Activated CD4-positive, CD25-positive, alpha-beta regulatory T cell treated with anti-CD3 and anti-CD28 coated beads, Interleukin-2, amount 50 U/mL, for 16 hours (primary cell): ENCODE measurements around the gene ALDH4A1.
A peak's percentile ranks its signal among the peaks of the same experiment; 100 is the strongest.

ENCODE experiments used
- DNase-seq: peaks from one replicate; pipeline ENCODE4 v3.0.0-alpha.2; 2020; ENCODE audit warnings: low read depth, low spot score

The ALDH4A1 gene

GRCh38 chr1:18902523-18903290, at the start of gene ALDH4A1:
Gene ALDH4A1, minus strand, starts transcription at chr1:18902555. Its CDS starts 32 bp downstream, at chr1:18902523.
- DNase-seq = peak; percentile 89

GRCh38 chr1:18951818-18952391, 49.5 kb upstream of the ALDH4A1 start:
- DNase-seq = peak; percentile 71

GRCh38 chr1:18951416-18951815, 49.1 kb upstream of the ALDH4A1 start:
- no peak for DNase-seq

GRCh38 chr1:18950401-18951026, 48.2 kb upstream of the ALDH4A1 start:
- DNase-seq = no peak

GRCh38 chr1:18949686-18950400, 47.5 kb upstream of the ALDH4A1 start:
- DNase-seq = no peak

- no peak for DNase-seq
Measured at GRCh38 chr1:18948913-18949685, 46.7 kb upstream of the ALDH4A1 start.

GRCh38 chr1:18948048-18948912, 45.9 kb upstream of the ALDH4A1 start:
- DNase-seq = no peak

- no peak for DNase-seq
Measured at GRCh38 chr1:18947570-18947969, 45.2 kb upstream of the ALDH4A1 start.

GRCh38 chr1:18946550-18947381, 44.4 kb upstream of the ALDH4A1 start:
- DNase-seq = no peak

GRCh38 chr1:18945401-18945849, 43.1 kb upstream of the ALDH4A1 start:
- DNase-seq = no peak

- DNase-seq = no peak
Measured at GRCh38 chr1:18944810-18945209, 42.5 kb upstream of the ALDH4A1 start.

GRCh38 chr1:18943914-18944572, 41.7 kb upstream of the ALDH4A1 start:
- no peak for DNase-seq

GRCh38 chr1:18943162-18943561, 40.8 kb upstream of the ALDH4A1 start:
- no peak for DNase-seq

- DNase-seq = no peak
Measured at GRCh38 chr1:18942340-18942739, 40.0 kb upstream of the ALDH4A1 start.

GRCh38 chr1:18941221-18942141, 39.1 kb upstream of the ALDH4A1 start:
- no peak for DNase-seq

GRCh38 chr1:18940303-18941020, 38.1 kb upstream of the ALDH4A1 start:
- DNase-seq = no peak
